ENCODE results near the gene PPARA. TPM values are rescaled to one million over a fixed set of nuclear protein-coding genes. Genes with fewer than 3 reads are reported as not detected.

Gene PPARA
- total RNA-seq, 2 experiments from 2014 or later = 3.3 to 10.5 TPM

DNA sequence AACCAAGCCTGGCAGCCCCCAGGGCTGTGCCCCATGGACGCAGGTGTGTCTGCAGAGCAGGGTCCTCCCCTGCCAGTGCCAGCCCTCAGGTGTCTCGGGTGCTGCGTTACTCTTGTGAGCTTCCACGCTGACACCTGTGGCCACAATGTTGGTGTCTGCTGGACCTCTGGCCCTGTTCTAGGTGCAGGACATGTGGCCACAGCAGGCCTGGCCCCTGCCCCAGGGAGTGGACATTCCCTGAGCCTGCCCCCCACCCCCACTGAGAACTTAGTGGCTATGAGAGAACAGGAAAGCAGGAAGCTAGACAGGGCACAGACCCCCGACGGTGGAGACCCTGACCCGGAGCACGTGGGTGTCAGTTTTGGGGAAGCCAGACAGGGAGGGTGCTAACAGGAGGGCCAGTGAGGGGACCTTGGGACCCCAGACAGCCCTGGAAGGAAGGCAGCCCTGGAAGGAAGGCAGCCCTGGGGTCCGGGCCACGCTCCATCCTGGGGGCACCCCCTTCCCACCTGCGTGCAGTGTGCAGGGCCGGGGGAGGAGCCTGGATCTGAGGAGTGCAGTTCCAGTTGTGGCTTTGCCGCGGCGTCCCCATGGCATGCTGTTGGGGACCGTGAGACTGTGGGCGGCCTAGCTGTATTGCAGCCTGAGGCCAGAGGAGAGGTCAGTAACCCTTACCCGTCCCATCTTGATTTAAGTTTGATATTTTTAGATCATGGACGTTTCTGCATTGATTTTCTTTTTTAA is 43.9 kb upstream of the PPARA start:
- H3K4me3 ChIP-seq (ENCODE audit: low read depth, low read length, poor library complexity, severe bottlenecking) = no peak overlapping the region
- H3K27ac ChIP-seq (ENCODE audit: low read depth, low read length, poor library complexity, severe bottlenecking) = no peak overlapping the region
- H2AFZ ChIP-seq (ENCODE audit: low read length) = no peak overlapping the region
- ChIA-PET POLR2A (no interaction called here), CTCF (ENCODE audit: unreplicated experiment) (no interaction called here)
- no peaks in the 10 kb centered on the region for H3K4me1 ChIP-seq (ENCODE audit: insufficient read depth, low read length, poor library complexity, severe bottlenecking)
- no peaks in the 10 kb centered on the region for H4K20me1 ChIP-seq (ENCODE audit: insufficient read depth, low read length)
- no peaks in the 10 kb centered on the region for H3K9me3 ChIP-seq (ENCODE audit: low read length)
- H3K36me3 ChIP-seq (ENCODE audit: insufficient read depth, low read length) = no peaks in the 10 kb centered on the region
- H3K79me2 ChIP-seq (ENCODE audit: insufficient read depth, low read depth, low read length) = no peaks in the 10 kb centered on the region
- H3K4me2 ChIP-seq (ENCODE audit: low read length) = no peak overlapping the region
- TF ChIP-seq, protein P1, sequence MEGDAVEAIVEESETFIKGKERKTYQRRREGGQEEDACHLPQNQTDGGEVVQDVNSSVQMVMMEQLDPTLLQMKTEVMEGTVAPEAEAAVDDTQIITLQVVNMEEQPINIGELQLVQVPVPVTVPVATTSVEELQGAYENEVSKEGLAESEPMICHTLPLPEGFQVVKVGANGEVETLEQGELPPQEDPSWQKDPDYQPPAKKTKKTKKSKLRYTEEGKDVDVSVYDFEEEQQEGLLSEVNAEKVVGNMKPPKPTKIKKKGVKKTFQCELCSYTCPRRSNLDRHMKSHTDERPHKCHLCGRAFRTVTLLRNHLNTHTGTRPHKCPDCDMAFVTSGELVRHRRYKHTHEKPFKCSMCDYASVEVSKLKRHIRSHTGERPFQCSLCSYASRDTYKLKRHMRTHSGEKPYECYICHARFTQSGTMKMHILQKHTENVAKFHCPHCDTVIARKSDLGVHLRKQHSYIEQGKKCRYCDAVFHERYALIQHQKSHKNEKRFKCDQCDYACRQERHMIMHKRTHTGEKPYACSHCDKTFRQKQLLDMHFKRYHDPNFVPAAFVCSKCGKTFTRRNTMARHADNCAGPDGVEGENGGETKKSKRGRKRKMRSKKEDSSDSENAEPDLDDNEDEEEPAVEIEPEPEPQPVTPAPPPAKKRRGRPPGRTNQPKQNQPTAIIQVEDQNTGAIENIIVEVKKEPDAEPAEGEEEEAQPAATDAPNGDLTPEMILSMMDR (conservative IDR thresholded peaks at IDR 0.05; ENCODE audit: low read length) = no peak
- no peak for TF ChIP-seq EZH2phosphoT487 (IDR thresholded peaks at IDR 0.05; ENCODE audit: borderline replicate concordance, low read depth, low read length)
- no peaks in the 10 kb centered on the region for H3K9me2 ChIP-seq (ENCODE audit: insufficient read depth, low read length)
- no TSS peak for BruUV-seq (replicated peaks)
- DNase-seq (ENCODE audit: low spot score) = no peak
- intact Hi-C loops (cut with micrococcal nuclease; ENCODE audit: unreplicated experiment) = no loop called here

DNA sequence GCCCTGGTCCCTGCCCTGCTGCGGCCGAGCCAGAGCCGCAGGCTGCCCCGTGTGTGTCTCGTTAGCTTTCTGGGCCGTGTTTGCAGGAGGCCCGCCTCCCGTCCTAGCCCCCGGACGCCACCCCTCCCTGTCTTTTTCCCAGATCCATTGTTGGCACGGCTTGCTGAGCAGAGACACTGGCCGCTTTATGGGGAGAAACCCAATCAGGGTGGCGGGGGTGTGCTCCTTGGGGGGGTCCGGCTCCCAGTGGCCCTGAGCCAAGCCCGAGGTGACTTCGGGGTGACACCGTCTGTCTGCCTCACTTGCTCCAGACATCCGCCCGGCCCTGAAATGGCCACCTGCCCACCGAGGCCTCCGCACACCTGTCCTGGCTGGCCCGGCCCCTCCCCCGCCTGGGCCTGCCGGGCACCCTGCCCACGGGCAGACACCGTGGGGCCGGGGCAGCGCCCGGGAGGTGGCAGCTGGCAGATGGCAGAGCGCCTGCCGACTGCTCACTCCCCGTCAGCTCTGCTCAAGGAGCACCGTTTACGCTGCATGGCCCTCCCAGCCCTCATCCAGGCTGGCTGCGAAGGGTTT is 43.1 kb upstream of the PPARA start:
- TF ChIP-seq, protein P1 (conservative IDR thresholded peaks at IDR 0.05; ENCODE audit: low read length) = no peak
- no peak for TF ChIP-seq EZH2phosphoT487 (IDR thresholded peaks at IDR 0.05; ENCODE audit: borderline replicate concordance, low read depth, low read length)
- intact Hi-C loops (cut with micrococcal nuclease; ENCODE audit: unreplicated experiment) = no loop called here
- Histone ChIP-seq H3K4me3 (ENCODE audit: low read depth, low read length, poor library complexity, severe bottlenecking) (no peak overlapping the region), H4K20me1 (ENCODE audit: insufficient read depth, low read length) (no peaks in the 10 kb centered on the region), H3K79me2 (ENCODE audit: insufficient read depth, low read depth, low read length) (no peaks in the 10 kb centered on the region), H2AFZ (ENCODE audit: low read length) (no peak overlapping the region), H3K9me2 (ENCODE audit: insufficient read depth, low read length) (no peaks in the 10 kb centered on the region), H3K9me3 (ENCODE audit: low read length) (no peaks in the 10 kb centered on the region), H3K4me2 (ENCODE audit: low read length) (no peak overlapping the region), H3K36me3 (ENCODE audit: insufficient read depth, low read length) (no peaks in the 10 kb centered on the region), H3K4me1 (ENCODE audit: insufficient read depth, low read length, poor library complexity, severe bottlenecking) (no peaks in the 10 kb centered on the region), H3K27ac (ENCODE audit: low read depth, low read length, poor library complexity, severe bottlenecking) (no peak overlapping the region)
- ChIA-PET POLR2A (no interaction called here), CTCF (ENCODE audit: unreplicated experiment) (no interaction called here)
- DNase-seq (ENCODE audit: low spot score) = no peak
- BruUV-seq (replicated peaks) = no TSS peak
